Measurements from ENCODE around the gene EFNA2. TPM values are rescaled to one million over a fixed set of nuclear protein-coding genes. Genes with fewer than 3 reads are reported as not detected.

EFNA2 gene
- total RNA-seq, 1 donor from 2014 or later = not detected

DNA sequence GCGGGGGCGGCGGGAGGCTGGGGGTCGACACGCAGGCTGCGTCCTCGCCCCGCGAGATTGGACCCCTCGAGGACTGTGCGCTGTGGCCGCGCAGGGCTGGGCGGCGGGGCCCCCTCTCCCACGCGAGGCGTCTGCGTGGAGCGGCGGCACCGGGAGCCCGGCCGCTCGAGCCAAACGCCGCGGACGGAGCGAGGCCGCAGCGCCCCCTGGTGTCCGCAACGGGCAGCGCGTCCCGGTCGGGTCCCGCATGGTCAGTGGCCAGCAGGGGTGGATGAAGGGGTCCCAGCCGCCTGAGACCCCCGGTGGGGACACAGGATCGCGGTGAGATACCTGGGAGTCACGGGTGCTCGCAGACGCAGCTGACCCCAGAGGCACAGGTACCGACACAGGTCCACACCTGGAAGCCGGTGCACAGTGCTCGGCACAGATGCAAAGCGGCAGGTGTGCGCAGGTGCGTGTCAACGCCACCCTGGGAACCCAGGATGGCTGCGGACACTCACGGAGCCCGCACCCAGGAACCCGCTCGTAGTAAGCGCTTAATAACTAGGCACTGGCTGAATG lies 18.7 kb upstream of the EFNA2 start:
- intact Hi-C loops (cut with DNase I) = no loop called here

DNA sequence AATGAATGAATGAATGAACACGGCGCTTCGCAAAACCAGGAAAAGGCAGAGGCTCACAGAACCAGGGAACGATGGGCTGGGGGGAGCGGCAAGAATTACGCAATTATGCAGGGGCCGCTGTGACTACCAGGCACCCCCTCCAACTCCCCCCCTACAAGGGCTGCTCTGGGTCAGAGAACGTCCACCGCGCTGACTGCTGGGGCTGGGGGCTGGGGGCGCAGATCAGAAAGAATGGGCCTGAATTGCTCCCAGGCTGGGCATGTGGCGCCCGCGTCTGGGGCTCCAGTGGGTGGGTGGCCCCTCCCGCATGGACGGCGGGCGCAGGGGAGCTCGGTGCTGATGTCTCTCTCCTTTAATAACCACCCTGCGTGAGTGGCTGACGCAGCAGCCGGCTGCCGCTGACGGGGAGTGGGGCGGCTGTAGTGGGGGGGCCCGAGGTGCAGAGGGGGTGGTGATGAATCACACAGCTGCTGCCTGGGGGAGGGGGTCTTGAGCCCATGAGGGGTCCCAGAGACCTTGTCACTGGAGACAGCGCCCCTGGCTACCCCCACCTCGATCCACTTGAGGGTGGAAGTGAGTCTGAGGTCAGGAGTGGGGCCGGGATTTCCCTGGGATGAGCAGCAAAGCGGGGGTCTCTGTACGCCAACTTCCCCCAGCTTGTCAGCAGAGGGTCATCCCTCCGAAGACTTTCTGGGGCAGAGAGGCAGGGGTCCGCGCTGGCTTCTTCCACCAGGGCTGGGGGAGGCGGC lies 18.0 kb upstream of the EFNA2 start:
- Histone ChIP-seq H3K27ac (no peak overlapping the region), H3K4me3 (peak overlapping the region; percentile 68), H3K27me3 (ENCODE audit: low read depth) (no peaks in the 10 kb centered on the region), H3K4me1 (peaks cover 76% of the 10 kb centered on the region), H3K9me3 (no peaks in the 10 kb centered on the region), H3K36me3 (peaks cover 24% of the 10 kb centered on the region)
- TF ChIP-seq, protein P1, sequence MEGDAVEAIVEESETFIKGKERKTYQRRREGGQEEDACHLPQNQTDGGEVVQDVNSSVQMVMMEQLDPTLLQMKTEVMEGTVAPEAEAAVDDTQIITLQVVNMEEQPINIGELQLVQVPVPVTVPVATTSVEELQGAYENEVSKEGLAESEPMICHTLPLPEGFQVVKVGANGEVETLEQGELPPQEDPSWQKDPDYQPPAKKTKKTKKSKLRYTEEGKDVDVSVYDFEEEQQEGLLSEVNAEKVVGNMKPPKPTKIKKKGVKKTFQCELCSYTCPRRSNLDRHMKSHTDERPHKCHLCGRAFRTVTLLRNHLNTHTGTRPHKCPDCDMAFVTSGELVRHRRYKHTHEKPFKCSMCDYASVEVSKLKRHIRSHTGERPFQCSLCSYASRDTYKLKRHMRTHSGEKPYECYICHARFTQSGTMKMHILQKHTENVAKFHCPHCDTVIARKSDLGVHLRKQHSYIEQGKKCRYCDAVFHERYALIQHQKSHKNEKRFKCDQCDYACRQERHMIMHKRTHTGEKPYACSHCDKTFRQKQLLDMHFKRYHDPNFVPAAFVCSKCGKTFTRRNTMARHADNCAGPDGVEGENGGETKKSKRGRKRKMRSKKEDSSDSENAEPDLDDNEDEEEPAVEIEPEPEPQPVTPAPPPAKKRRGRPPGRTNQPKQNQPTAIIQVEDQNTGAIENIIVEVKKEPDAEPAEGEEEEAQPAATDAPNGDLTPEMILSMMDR (IDR thresholded peaks at IDR 0.05) = no peak
- ATAC-seq = no peak
- intact Hi-C loops (cut with DNase I) = no loop called here
- DNase-seq = peak; percentile 56

More for the DNA sequence above, 18.7 kb upstream of the EFNA2 start:
- TF ChIP-seq, protein P1 (IDR thresholded peaks at IDR 0.05) = peak; percentile 96
- Histone ChIP-seq H3K9me3 (no peaks in the 10 kb centered on the region), H3K27ac (peak overlapping the region; percentile 88), H3K4me3 (peak overlapping the region; percentile 68), H3K36me3 (peaks cover 17% of the 10 kb centered on the region), H3K27me3 (ENCODE audit: low read depth) (no peaks in the 10 kb centered on the region), H3K4me1 (peaks cover 76% of the 10 kb centered on the region)
- DNase-seq (peak; percentile 86), ATAC-seq (peak; percentile 43 to 63)

DNA sequence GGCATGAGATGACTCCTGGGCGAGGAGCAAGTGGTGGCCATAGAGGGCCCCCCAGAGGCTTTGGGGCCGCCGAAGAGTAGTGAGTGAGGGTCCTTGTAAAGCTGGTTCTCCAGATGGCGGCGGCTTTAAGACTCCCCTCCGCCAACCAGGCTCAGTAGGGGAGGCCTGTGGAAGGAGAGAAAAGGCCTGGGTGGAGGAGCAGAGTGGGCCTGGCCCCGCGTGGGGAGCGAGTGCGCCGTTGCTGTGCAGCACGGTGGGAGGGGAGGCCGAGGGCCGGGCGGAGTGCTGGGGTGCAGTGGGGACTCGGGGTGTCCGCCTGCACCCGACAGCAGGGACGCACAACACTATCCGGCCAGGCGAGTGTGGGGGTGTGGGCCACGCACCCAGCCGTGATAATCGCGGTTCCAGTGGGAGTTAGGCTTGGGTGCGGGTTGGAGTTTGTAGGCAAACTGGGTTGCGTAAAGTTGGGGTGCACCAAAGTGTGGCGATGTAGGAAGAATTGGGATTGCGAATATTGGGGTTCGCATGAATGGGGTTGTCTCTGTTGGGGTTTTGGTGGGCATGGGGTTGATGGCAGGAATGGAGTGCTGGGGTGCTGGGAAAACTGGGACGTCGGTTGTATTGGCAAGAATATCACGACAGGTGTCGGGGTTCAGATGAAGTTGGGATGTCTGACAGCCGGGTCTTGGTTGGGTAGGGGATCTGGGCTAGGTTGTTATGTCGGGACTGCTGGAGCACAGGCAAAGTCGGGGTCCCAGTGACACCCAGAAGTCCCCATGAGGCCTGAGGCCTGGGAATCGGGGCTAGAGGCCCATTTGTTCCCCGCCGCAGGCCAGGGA lies 17.2 kb upstream of the EFNA2 start:
- H3K27ac ChIP-seq = peak overlapping the region; percentile 99

GRCh38 chr19:1269065-1269477 lies 16.6 kb upstream of the EFNA2 start, which contains the start of gene CIRBP:
TSS of gene CIRBP (plus strand) at chr19:1269332. CDS start at chr19:1270934, 1,602 bp downstream.
- intact Hi-C loops (cut with DNase I) = no loop called here
- peak; percentile 79 to 91 for ATAC-seq

More for the DNA sequence above, 17.2 kb upstream of the EFNA2 start:
- intact Hi-C loops (cut with DNase I) = no loop called here
- H3K9me3 ChIP-seq = no peaks in the 10 kb centered on the region
- DNase-seq = peak; percentile 58
- TF ChIP-seq, protein P1 (IDR thresholded peaks at IDR 0.05) = no peak
- peaks cover 32% of the 10 kb centered on the region for H3K36me3 ChIP-seq
- H3K4me3 ChIP-seq = peak overlapping the region; percentile 94
- ATAC-seq = no peak
- peaks cover 81% of the 10 kb centered on the region for H3K4me1 ChIP-seq
- H3K27me3 ChIP-seq (ENCODE audit: low read depth) = no peaks in the 10 kb centered on the region

More at GRCh38 chr19:1269065-1269477, 16.6 kb upstream of the EFNA2 start, which contains the start of gene CIRBP:
- Histone ChIP-seq H3K4me3 (peak within 1 kb of the TSS; percentile 94), H3K27ac (peak within 1 kb of the TSS; percentile 99), H3K4me1 (peaks cover 87% of the 10 kb centered on the region), H3K9me3 (no peaks in the 10 kb centered on the region), H3K27me3 (ENCODE audit: low read depth) (no peaks in the 10 kb centered on the region), H3K36me3 (peaks cover 38% of the 10 kb centered on the region)
- TF ChIP-seq, protein P1 (IDR thresholded peaks at IDR 0.05) = no peak
- peak; percentile 100 for DNase-seq
